ENCODE measurements around the gene PHTF2. TPM values are rescaled to one million over a fixed set of nuclear protein-coding genes. Genes with fewer than 3 reads are reported as not detected.

The PHTF2 gene
- total RNA-seq, 2 donors from 2014 or later = 19.1 to 41.3 TPM

DNA sequence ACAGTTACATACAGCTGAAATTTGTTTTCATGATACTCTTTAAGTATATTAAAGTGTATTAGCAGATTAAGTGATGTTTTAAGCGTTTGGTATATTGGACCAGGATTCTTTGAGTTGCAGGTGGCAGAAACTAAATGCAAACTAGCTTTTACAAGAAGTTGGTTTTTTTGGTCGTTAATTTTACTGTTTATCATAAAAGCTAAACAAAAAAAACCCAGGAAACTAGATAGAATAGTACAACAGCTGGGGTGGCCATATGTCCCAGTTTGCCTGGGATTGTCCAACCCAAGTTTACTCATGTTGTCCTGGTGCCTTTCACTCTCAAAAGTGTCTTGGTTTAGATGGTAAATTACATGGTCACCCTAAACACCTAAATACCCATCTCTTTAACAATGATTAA is 108.7 kb downstream of the PHTF2 start:
- DNase-seq (ENCODE audit: low spot score) = no peak
- intact Hi-C loops (cut with DNase I) = loop anchor here in 1 of 2 donors (5.0 kb wide), 1 partner anchor 40 kb away; no protein-coding TSS in a partner anchor

- DNase-seq (ENCODE audit: low spot score) = no peak
- intact Hi-C loops (cut with DNase I) = loop anchor here in 1 of 2 donors (5.0 kb wide), 1 partner anchor 41 kb away; no protein-coding TSS in a partner anchor
These were observed 110.1 kb downstream of the PHTF2 start for GRCh38 chr7:77908664-77909063.

DNA sequence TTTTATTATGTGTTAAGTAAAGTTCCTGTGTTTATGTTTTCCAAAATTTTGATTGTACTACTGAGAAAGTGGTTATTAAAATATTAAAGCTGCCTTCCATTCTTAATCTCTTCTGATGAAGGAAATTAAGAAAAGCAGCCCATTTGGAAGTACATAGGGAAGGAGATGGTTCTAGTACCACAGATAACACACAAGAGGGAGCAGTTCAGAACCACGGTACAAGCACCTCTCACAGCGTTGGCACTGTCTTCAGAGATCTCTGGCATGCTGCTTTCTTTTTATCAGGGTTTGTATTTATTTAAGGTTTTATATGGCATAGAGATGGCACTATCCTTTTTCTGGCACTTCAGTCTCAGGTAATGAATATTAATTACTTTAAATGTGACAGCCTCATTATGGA is 111.6 kb downstream of the PHTF2 start:
- DNase-seq (ENCODE audit: low spot score) = no peak
- intact Hi-C loops (cut with DNase I) = no loop called here

DNA sequence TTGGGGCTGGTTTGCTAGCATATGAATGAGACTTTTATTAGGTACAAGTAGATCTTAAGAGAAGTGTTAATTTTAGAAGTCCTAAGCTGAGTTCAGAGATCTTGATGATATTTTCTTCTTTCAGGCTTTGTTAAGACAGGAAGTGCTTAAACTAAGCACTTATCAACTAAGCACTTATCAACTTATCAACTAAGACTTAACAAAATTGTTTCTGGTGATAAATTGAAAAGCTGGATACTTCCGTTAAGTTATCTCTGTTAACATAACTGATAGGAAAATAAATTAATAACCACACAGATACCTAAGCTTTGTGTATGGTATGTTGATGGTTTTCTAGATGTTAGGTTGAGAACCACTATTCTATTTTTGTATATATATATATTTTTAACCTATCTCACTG is 113.7 kb downstream of the PHTF2 start:
- DNase-seq (ENCODE audit: low spot score) = no peak
- intact Hi-C loops (cut with DNase I) = no loop called here

- DNase-seq (ENCODE audit: low spot score) = no peak
- intact Hi-C loops (cut with DNase I) = no loop called here
These were observed 115.5 kb downstream of the PHTF2 start for GRCh38 chr7:77913977-77914607.

- intact Hi-C loops (cut with DNase I) = no loop called here
These were observed 119.1 kb downstream of the PHTF2 start for GRCh38 chr7:77917500-77918262.

GRCh38 chr7:77918676-77919075 is 120.1 kb downstream of the PHTF2 start:
- no peak for DNase-seq (ENCODE audit: low spot score)
- intact Hi-C loops (cut with DNase I) = no loop called here

More at GRCh38 chr7:77917500-77918262, 119.1 kb downstream of the PHTF2 start:
- DNase-seq (ENCODE audit: low spot score) = no peak

DNA sequence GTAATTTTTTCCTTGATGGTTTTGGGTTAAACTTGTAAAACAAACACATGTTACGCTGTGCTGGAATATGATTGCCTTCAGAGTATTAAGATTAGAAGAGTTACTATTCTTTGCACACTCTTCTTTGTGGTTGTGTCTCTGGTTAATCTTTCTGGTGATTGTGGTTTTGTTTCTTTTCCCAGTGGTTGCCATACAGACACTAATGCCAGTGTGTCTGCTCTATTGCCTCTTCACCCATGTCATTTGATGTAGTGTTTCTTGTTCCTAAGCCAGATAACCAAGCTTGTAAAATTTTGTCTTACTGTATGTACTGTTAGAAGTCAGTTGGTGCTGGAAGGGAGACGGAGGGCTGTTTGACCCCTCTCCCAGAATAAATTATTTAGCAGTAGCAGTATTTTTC is 124.8 kb downstream of the PHTF2 start:
- DNase-seq (ENCODE audit: low spot score) = no peak
- intact Hi-C loops (cut with DNase I) = no loop called here

GRCh38 chr7:77930496-77930895 is 131.9 kb downstream of the PHTF2 start:
- DNase-seq (ENCODE audit: low spot score) = no peak
- intact Hi-C loops (cut with DNase I) = no loop called here

DNA sequence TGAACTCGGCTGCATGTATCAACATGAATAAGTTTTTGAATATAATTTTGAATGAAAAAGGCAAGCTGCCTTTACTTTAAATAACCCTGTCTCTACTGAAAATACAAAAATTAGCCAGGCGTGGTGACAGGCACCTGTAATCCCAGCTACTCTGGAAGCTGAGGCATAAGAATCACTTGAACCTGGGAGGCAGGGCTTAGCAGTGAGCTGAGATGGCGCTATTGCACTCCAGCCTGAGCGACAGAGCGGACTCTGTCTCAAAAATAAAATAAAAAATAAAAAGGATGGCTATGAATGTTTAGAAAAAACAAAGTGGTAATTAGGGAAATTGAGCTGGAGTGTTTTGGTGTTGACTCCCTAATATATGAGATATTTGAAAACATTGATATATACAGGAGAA is 133.3 kb downstream of the PHTF2 start:
- intact Hi-C loops (cut with DNase I) = no loop called here
- DNase-seq (ENCODE audit: low spot score) = no peak

DNA sequence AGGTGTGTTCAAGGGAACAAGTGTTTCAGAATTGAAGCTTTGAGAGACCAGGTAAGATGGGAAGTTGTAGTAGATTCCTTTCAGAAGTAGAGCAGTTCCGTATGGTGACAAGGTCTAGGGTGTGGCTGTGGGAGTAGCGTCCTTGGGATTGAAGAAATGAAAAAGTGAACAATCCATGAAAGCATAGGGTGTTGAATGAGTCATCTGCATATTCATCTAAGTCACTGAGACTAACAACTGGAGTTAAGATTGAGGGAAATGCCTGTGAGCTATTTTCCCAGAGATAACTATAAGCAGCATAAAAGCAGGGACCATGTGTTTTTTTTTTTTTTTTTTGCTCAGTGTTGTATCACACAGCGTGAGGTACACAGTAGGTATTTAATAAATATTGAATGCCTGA is 134.8 kb downstream of the PHTF2 start:
- intact Hi-C loops (cut with DNase I) = no loop called here
- no peak for DNase-seq (ENCODE audit: low spot score)

- intact Hi-C loops (cut with DNase I) = no loop called here
These were observed 137.2 kb downstream of the PHTF2 start for GRCh38 chr7:77935652-77936348.

GRCh38 chr7:77940647-77941046 is 142.1 kb downstream of the PHTF2 start:
- DNase-seq (ENCODE audit: low spot score) = no peak
- intact Hi-C loops (cut with DNase I) = no loop called here

More at GRCh38 chr7:77935652-77936348, 137.2 kb downstream of the PHTF2 start:
- no peak for DNase-seq (ENCODE audit: low spot score)

- DNase-seq (ENCODE audit: low spot score) = no peak
- intact Hi-C loops (cut with DNase I) = no loop called here
These were observed 143.9 kb downstream of the PHTF2 start for GRCh38 chr7:77942431-77942830.

- intact Hi-C loops (cut with DNase I) = no loop called here
- no peak for DNase-seq (ENCODE audit: low spot score)
These were observed 145.9 kb downstream of the PHTF2 start for GRCh38 chr7:77944183-77945182.

GRCh38 chr7:77950548-77950947 is 152.0 kb downstream of the PHTF2 start:
- no peak for DNase-seq (ENCODE audit: low spot score)
- intact Hi-C loops (cut with DNase I) = loop anchor here in 1 of 2 donors (10.0 kb wide), 1 partner anchor 54 kb away; no protein-coding TSS in a partner anchor

DNA sequence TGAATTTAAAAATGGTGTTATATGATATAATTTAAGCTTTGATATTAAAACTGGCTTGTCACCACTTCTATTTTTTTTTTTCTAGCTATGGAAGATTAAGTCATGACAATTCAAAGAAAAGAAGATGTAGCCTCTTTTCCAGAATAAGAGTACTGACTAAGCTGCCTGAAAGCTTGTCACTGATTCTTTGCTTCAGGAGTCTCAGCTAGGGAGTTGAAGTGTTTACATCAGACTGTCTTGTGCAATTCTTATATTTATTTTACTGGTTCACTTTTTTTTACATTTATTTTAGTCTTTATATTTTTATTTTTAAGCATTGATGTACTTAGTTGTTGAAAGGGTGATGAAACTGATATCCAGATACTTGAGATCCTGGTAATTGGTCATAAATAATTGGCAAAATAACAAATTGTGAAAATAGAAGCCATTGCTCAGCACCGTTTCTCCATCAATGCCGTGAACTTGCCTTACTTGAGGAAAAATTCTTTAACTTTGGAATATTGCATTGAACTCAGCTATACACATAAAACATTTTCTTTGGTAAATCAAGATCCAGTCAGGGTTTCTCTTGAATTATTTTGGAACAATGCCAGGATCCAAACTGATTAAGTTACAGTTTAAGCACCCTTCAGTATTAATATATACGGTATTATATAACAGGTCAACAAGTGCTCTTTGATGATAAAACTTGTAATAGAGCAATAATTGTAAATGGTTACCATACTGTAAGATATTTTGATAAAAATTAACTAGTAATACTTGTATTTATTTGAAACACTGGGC is 156.4 kb downstream of the PHTF2 start:
- no peak for DNase-seq (ENCODE audit: low spot score)
- intact Hi-C loops (cut with DNase I) = loop anchor here in 1 of 2 donors (10.0 kb wide), 1 partner anchor 50 kb away; no protein-coding TSS in a partner anchor

DNA sequence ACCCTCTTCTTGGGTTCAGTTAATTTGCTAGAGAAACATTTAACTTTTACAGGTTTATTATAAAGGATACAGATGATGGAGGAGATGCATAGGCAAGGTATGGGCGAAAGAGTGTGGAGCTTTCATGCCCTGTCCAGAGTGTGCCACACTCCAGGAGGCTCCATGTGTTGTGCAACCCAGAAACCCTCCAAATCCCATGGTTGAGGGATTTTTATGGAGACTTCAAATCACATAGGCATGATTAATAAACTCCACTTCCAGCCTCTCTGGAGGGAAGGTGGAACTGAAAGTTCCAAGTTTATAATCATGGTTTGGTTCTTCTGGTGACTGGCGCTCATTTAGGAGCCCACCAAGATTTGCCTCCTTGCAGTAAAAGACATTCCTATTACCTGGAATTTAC is 159.9 kb downstream of the PHTF2 start:
- no peak for DNase-seq (ENCODE audit: low spot score)
- intact Hi-C loops (cut with DNase I) = loop anchor here in 1 of 2 donors (10.0 kb wide), 1 partner anchor 46 kb away; no protein-coding TSS in a partner anchor

Data from posterior vena cava (tissue), 2 donors.